Pancreas (tissue), 10 donors: ENCODE measurements around the gene TXNDC2. TPM values are rescaled to one million over a fixed set of nuclear protein-coding genes. Genes with fewer than 3 reads are reported as not detected.

ENCODE experiments used
- ATAC-seq, 4 donors: fragments of 200-7000 bp; cut with Tn5 transposase; one replicate each; pipeline versions ENCODE4 v1.8.0 to v1.9.1; 2020; ENCODE audit warnings: mild to moderate bottlenecking in 4 of 4, moderate library complexity in 4 of 4
- DNase-seq, 6 donors: peaks; one replicate each; pipeline ENCODE4 v3.0.0-alpha.2; 2020
- FAIRE-seq: peaks from 2 replicates; lab custom pipeline; 2012; peaks lifted over from hg19 to GRCh38; lab: Jason Lieb, UNC
- H3K27ac ChIP-seq, 4 donors: fragments of 200-600 bp; sonication (generic); 1 replicate in 3 of 4; 2 replicates in 1 of 4; pipeline versions ENCODE4 v1.5.0 to v1.8.0; 2020
- H3K27me3 ChIP-seq, 4 donors: fragments of 200-600 bp; one replicate each; pipeline ENCODE4 v1.8.0; 2021
- H3K36me3 ChIP-seq, 3 donors: fragments of 200-600 bp; sonication (generic) in 1 of 3; one replicate each; pipeline versions ENCODE4 v1.5.0 to v1.8.0; 2020 to 2021
- H3K4me1 ChIP-seq, 3 donors: fragments of 200-600 bp; one replicate each; pipeline ENCODE4 v1.8.0; 2021
- H3K4me3 ChIP-seq, 4 donors: fragments of 200-600 bp; sonication (generic) in 2 of 4; one replicate each; pipeline versions ENCODE4 v1.5.0 to v1.8.0; 2020 to 2021
- H3K9me3 ChIP-seq, 4 donors: fragments of 200-600 bp; one replicate each; pipeline ENCODE4 v1.8.0; 2021
- WGBS, 2 donors: extraction: QIAGEN DNeasy Blood & Tissue Kit; methylation state at CpG; one replicate each; pipeline ENCODE4 v1.1.7; 2013; 5-methylcytosine and 5-hydroxymethylcytosine counted together
- intact Hi-C, 3 donors: fragments of 100-400 bp; cut with DNase I; formaldehyde crosslinking; loops; one replicate each; pipeline versions ENCODE4 v1.11.1 to v1.14.2; 2022
- polyA plus RNA-seq, 2 donors: library from polyadenylated mRNA; stranded (reverse); fragments of 200-250 nt; gene quantifications; one replicate each; pipeline ENCODE4 v1.2.3, GENCODE V29; 2013
- total RNA-seq, 6 donors: library from RNA; stranded (reverse); fragmentation: NEBNext Ultra II Directional in 4 of 6; extraction: Animal tissue kit (Norgen Biotek cat#: 25700) in 4 of 6; gene quantifications; one replicate each; pipeline versions ENCODE4 v1.2.1 to v1.2.4, GENCODE V29; 2021 to 2023
- TF ChIP-seq, protein P1 (sequence below), 4 donors: fragments of 200-600 bp; sonication (generic) in 3 of 4; IDR thresholded peaks; one replicate each; pipeline versions ENCODE4 v1.5.0 to v1.8.0; 2021; ENCODE audit warnings: antibody characterized with exemption in 4 of 4
- donor health status: healthy with polysubstance abuse.
- donor health status: DM: no; HTN: no; CAD: no; lungs with moderate emphysema.
- donor health status: DM: no; HTN: no; CAD: no.
- donor health status: control.
- donor health status: control.
- donor health status: Bipolar disorder and iron deficiency.
- donor health status: DM: yes; HTN: yes; CAD: no.
- donor health status: DM: no; HTN: no; CAD: no.
- donor health status: DM: no; HTN: no; CAD: no.
- donor health status: DM: yes; HTN: yes; CAD: no.

Gene TXNDC2
- total and polyA plus RNA-seq, 8 donors: not detected

DNA sequence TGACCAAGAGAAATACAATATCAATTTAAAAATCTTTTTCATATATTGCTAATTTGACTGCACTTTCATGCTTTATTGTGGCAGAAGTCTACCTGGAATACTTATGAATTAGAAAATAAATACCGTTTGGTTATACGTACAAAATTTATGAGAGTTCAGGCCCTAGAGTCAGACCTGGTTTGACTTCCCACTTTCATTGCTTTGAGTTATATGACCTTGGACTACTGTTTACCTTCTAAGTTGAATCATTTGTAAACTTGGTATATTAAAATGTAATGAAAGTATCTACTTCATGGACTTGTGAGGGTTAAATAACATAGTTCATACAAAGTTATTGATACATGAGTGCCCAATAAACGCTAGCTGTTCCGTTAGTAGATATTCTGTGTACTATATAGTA is 40.0 kb downstream of the TXNDC2 start:
- Histone ChIP-seq H3K36me3 (no peaks in the 10 kb centered on the region), H3K9me3 (no peaks in the 10 kb centered on the region), H3K4me3 (no peak overlapping the region), H3K4me1 (peaks cover 33 to 83% (median 78%) of the 10 kb centered on the region in 3 donors), H3K27me3 (no peaks in the 10 kb centered on the region), H3K27ac (peak overlapping the region in 1 of 4 donors; percentile 17)
- intact Hi-C loops: no loop called here
- DNase-seq (no peak), ATAC-seq (peak in 3 of 4 donors; percentile 28 to 59 (median 48)), FAIRE-seq (no peak)
- TF ChIP-seq, protein P1, sequence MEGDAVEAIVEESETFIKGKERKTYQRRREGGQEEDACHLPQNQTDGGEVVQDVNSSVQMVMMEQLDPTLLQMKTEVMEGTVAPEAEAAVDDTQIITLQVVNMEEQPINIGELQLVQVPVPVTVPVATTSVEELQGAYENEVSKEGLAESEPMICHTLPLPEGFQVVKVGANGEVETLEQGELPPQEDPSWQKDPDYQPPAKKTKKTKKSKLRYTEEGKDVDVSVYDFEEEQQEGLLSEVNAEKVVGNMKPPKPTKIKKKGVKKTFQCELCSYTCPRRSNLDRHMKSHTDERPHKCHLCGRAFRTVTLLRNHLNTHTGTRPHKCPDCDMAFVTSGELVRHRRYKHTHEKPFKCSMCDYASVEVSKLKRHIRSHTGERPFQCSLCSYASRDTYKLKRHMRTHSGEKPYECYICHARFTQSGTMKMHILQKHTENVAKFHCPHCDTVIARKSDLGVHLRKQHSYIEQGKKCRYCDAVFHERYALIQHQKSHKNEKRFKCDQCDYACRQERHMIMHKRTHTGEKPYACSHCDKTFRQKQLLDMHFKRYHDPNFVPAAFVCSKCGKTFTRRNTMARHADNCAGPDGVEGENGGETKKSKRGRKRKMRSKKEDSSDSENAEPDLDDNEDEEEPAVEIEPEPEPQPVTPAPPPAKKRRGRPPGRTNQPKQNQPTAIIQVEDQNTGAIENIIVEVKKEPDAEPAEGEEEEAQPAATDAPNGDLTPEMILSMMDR (IDR thresholded peaks at IDR 0.05): no peak
- WGBS, 2 donors: 28 to 42% methylated on average over 4 of the region's 4 CpGs

DNA sequence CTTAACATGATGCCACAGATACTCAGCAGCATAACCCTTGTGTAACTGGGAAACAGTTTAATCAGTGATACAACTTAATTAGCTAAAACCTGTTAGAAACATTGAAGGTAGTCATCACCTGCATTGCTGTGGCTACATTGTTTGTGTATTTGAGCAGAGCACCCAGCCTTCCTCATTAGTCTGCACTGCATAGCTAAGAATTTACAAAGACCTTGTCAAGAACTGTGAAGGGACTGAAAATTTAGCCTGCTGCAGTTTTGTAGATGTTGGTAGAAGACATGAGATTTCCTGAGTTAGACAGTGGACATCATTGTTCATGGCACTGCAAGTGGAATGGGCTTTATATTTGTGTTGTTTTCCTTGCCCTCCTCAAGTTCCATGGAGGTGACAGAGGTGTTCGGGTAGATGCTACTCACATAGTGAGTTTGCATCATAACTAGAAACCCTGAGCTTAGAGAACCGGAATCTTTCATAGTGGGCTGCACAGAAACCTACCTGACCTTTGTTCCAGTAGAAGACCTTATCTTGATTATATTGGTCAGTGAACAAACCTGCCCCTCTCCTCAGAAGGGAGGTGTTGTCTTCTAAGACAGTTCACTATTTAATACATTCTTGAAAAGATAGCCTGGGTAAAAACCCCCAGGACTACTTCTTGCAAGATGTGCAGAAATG is 40.6 kb downstream of the TXNDC2 start:
- H3K9me3 ChIP-seq: no peaks in the 10 kb centered on the region
- no peak overlapping the region for H3K4me3 ChIP-seq
- WGBS, 2 donors: 40 to 60% methylated on average over 2 of the region's 2 CpGs
- TF ChIP-seq, protein P1 (IDR thresholded peaks at IDR 0.05): no peak
- DNase-seq (no peak), ATAC-seq (peak; percentile 15 to 34 (median 22)), FAIRE-seq (no peak)
- no peaks in the 10 kb centered on the region for H3K27me3 ChIP-seq
- peaks cover 27 to 81% (median 78%) of the 10 kb centered on the region in 3 donors for H3K4me1 ChIP-seq
- intact Hi-C loops: no loop called here
- no peak overlapping the region for H3K27ac ChIP-seq
- no peaks in the 10 kb centered on the region for H3K36me3 ChIP-seq

DNA sequence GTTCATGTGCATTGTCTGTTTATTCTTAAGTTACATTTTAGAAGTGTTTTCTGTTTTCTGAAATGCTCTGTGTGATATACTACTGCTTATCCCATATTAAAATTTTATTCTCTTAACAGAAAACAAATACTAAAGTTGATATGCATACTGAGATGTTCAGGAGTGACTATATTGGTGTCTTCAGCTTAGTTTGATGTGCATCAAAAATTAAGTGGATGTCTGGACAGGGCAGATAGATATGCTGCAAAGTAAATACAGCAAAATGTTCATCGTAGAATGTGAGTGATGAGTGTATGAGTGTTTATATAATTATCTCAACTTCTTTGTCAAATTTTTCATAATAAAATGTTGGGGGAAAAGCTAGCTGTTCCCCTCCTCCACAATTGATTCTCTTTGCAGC is 41.2 kb downstream of the TXNDC2 start:
- 8 to 16% methylated on average over 1 of the region's 1 CpG for WGBS, 2 donors
- Histone ChIP-seq H3K4me3 (no peak overlapping the region), H3K4me1 (peaks cover 26 to 82% (median 79%) of the 10 kb centered on the region in 3 donors), H3K36me3 (no peaks in the 10 kb centered on the region), H3K27me3 (no peaks in the 10 kb centered on the region), H3K27ac (no peak overlapping the region), H3K9me3 (no peaks in the 10 kb centered on the region)
- DNase-seq (no peak), ATAC-seq (no peak), FAIRE-seq (no peak)
- intact Hi-C loops: no loop called here
- TF ChIP-seq, protein P1 (IDR thresholded peaks at IDR 0.05): no peak

DNA sequence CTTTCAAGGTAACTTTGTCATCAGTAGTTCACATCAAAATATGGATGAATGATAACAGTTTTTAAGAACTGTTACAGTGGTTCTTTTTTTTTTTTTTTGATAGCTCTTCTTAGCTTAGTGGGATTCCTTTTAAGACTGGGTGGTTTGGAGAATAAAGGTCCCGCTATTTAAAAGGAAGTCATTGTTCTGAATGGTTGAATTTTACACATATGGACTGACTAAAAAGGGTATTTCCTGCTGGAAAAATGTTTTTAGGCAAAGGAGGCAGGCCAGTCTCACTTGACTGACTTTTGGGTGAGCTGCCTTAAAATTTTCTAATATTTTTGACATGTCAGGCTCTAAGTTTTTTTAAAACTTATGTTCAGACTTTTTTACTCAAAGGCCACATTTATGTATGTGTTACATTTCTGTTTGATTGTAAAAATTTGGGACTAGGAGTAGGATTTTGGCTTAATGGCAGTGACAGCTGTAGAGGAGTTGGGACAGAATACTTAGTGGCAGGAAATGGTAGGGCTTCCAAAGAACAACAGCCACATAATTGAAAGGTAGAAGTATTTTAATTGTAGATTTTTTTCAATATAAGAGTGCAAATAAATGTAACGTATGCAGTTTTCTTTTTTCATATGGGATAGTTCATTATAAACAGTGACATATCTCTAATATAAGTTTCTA is 41.8 kb downstream of the TXNDC2 start:
- no peaks in the 10 kb centered on the region for H3K9me3 ChIP-seq
- FAIRE-seq (no peak), DNase-seq (no peak), ATAC-seq (no peak)
- WGBS, 2 donors: 64 to 73% methylated on average over 2 of the region's 2 CpGs
- H3K4me1 ChIP-seq: peaks cover 26 to 82% (median 75%) of the 10 kb centered on the region in 3 donors
- no peaks in the 10 kb centered on the region for H3K36me3 ChIP-seq
- TF ChIP-seq, protein P1 (IDR thresholded peaks at IDR 0.05): no peak
- peak overlapping the region in 1 of 4 donors; percentile 3 for H3K27ac ChIP-seq
- intact Hi-C loops: no loop called here
- H3K4me3 ChIP-seq: no peak overlapping the region
- no peaks in the 10 kb centered on the region for H3K27me3 ChIP-seq
